SK-N-SH treated with all-trans-retinoic acid at 6 μM for 48 hours (cell line): Measurements from ENCODE around the gene RPS6KA1.

Experiments used
- ATAC-seq: fragments of 200-7000 bp; cut with Tn5 transposase; 3 replicates; pipeline ENCODE4 v1.9.1; 2020; ENCODE audit warnings: mild to moderate bottlenecking, moderate library complexity
- BACH2 ChIP-seq: fragments of 250-450 bp; sonication (Bioruptor Pico); IDR thresholded peaks from 2 replicates; pipeline ENCODE4 v1.9.0; 2021; ENCODE audit warnings: mild to moderate bottlenecking, borderline replicate concordance
- CSDC2 ChIP-seq: fragments of 250-450 bp; sonication (Bioruptor Pico); IDR thresholded peaks from 2 replicates; pipeline ENCODE4 v1.5.0; 2020; ENCODE audit warnings: mild to moderate bottlenecking, moderate library complexity
- CSRNP3 ChIP-seq: fragments of 250-450 bp; sonication (Bioruptor Pico); IDR thresholded peaks from 2 replicates; pipeline ENCODE4 v1.5.1; 2021; ENCODE audit warnings: mild to moderate bottlenecking, moderate library complexity
- ESRRG ChIP-seq: fragments of 250-450 bp; sonication (Bioruptor Pico); IDR thresholded peaks from 2 replicates; pipeline ENCODE4 v1.6.1; 2021; ENCODE audit warnings: mild to moderate bottlenecking
- GLIS3 ChIP-seq: fragments of 250-450 bp; sonication (Bioruptor Pico); IDR thresholded peaks from 2 replicates; pipeline ENCODE4 v1.5.0; 2020; ENCODE audit warnings: mild to moderate bottlenecking, moderate library complexity
- ISL1 ChIP-seq: fragments of 250-450 bp; sonication (Bioruptor Pico); IDR thresholded peaks from 2 replicates; pipeline ENCODE4 v2.1.2; 2022; ENCODE audit warnings: mild to moderate bottlenecking, moderate library complexity
- OSR1 ChIP-seq: fragments of 250-450 bp; sonication (Bioruptor Pico); IDR thresholded peaks from 2 replicates; pipeline ENCODE4 v1.8.0; 2022; ENCODE audit warnings: moderate library complexity, mild to moderate bottlenecking, inconsistent platforms
- PPARA ChIP-seq: fragments of 250-450 bp; sonication (Bioruptor Pico); IDR thresholded peaks from 2 replicates; pipeline ENCODE4 v1.5.0; 2020; ENCODE audit warnings: mild to moderate bottlenecking, borderline replicate concordance
- RARB ChIP-seq: fragments of 250-450 bp; sonication (Bioruptor Pico); IDR thresholded peaks from 2 replicates; pipeline ENCODE4 v1.8.0; 2021; ENCODE audit warnings: mild to moderate bottlenecking, moderate library complexity
- TCF4 ChIP-seq: fragments of 250-450 bp; sonication (Bioruptor Pico); IDR thresholded peaks from 2 replicates; pipeline ENCODE4 v1.8.0; 2021; ENCODE audit warnings: mild to moderate bottlenecking, moderate library complexity, borderline replicate concordance
- TOX ChIP-seq: fragments of 250-450 bp; sonication (Bioruptor Pico); IDR thresholded peaks from 2 replicates; pipeline ENCODE4 v1.8.0; 2021; ENCODE audit warnings: mild to moderate bottlenecking, moderate library complexity, borderline replicate concordance
- ZC3H10 ChIP-seq: fragments of 250-450 bp; sonication (Bioruptor Pico); IDR thresholded peaks from 2 replicates; pipeline ENCODE4 v1.5.1; 2021; ENCODE audit warnings: mild to moderate bottlenecking, moderate library complexity
- ZFP30 ChIP-seq: fragments of 450-650 bp; formaldehyde crosslinking; IDR thresholded peaks from 2 replicates; pipeline ENCODE4 v1.5.0; 2022; ENCODE audit warnings: mild to moderate bottlenecking, moderate library complexity
- ZNF565 ChIP-seq: fragments of 450-650 bp; formaldehyde crosslinking; conservative IDR thresholded peaks from 2 replicates; pipeline ENCODE4 v1.5.0; 2020; ENCODE audit warnings: low read depth, mild to moderate bottlenecking, moderate library complexity
- ZNF8 ChIP-seq: fragments of 450-650 bp; formaldehyde crosslinking; IDR thresholded peaks from 2 replicates; pipeline ENCODE4 v1.5.0; 2020; ENCODE audit warnings: mild to moderate bottlenecking, moderate library complexity
- TF ChIP-seq, protein P1 (sequence below): fragments of 250-450 bp; sonication (Bioruptor Pico); IDR thresholded peaks from 2 replicates; pipeline ENCODE4 v1.5.0; 2020; ENCODE audit warnings: mild to moderate bottlenecking, moderate library complexity
- TF ChIP-seq, protein P2 (sequence below): fragments of 250-450 bp; sonication (Bioruptor Pico); IDR thresholded peaks from 2 replicates; pipeline ENCODE4 v1.8.0; 2020; ENCODE audit warnings: mild to moderate bottlenecking, moderate library complexity, borderline replicate concordance
- TF ChIP-seq, protein P3 (sequence below): fragments of 250-450 bp; sonication (Bioruptor Pico); IDR thresholded peaks from 2 replicates; pipeline ENCODE4 v1.5.1; 2020; ENCODE audit warnings: low read depth, mild to moderate bottlenecking, moderate library complexity

RPS6KA1 gene

GRCh38 chr1:26543462-26543861 lies 13.9 kb downstream of the RPS6KA1 start (continued):
- TF ChIP-seq, protein P1, sequence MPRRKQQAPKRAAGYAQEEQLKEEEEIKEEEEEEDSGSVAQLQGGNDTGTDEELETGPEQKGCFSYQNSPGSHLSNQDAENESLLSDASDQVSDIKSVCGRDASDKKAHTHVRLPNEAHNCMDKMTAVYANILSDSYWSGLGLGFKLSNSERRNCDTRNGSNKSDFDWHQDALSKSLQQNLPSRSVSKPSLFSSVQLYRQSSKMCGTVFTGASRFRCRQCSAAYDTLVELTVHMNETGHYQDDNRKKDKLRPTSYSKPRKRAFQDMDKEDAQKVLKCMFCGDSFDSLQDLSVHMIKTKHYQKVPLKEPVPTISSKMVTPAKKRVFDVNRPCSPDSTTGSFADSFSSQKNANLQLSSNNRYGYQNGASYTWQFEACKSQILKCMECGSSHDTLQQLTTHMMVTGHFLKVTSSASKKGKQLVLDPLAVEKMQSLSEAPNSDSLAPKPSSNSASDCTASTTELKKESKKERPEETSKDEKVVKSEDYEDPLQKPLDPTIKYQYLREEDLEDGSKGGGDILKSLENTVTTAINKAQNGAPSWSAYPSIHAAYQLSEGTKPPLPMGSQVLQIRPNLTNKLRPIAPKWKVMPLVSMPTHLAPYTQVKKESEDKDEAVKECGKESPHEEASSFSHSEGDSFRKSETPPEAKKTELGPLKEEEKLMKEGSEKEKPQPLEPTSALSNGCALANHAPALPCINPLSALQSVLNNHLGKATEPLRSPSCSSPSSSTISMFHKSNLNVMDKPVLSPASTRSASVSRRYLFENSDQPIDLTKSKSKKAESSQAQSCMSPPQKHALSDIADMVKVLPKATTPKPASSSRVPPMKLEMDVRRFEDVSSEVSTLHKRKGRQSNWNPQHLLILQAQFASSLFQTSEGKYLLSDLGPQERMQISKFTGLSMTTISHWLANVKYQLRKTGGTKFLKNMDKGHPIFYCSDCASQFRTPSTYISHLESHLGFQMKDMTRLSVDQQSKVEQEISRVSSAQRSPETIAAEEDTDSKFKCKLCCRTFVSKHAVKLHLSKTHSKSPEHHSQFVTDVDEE, result no peak

DNA sequence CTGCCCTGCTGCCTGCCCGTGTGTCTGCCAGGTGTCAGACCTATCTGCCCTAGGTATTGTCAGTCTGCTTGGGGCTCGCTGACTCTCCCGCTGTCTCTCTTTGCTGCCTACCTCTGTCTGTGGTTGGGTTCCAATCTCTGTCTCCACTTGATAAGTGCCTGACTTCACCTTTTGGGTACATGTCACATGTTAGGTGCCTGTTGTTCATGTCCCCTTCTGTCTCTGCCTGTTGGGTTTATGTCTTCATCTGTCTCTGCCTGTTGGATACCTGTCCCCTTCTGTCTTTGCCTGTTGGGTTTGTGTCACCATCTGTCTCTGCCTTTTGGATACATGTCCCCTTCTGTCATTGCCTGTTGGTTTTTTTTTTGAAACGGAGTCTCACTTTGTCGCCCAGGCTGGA lies 14.6 kb downstream of the RPS6KA1 start:
- no peak for TF ChIP-seq ISL1
- no peak for TF ChIP-seq PPARA (CRISPR knock-in tag)
- TF ChIP-seq BACH2 (CRISPR knock-in tag), result no peak
- TF ChIP-seq, protein P2, sequence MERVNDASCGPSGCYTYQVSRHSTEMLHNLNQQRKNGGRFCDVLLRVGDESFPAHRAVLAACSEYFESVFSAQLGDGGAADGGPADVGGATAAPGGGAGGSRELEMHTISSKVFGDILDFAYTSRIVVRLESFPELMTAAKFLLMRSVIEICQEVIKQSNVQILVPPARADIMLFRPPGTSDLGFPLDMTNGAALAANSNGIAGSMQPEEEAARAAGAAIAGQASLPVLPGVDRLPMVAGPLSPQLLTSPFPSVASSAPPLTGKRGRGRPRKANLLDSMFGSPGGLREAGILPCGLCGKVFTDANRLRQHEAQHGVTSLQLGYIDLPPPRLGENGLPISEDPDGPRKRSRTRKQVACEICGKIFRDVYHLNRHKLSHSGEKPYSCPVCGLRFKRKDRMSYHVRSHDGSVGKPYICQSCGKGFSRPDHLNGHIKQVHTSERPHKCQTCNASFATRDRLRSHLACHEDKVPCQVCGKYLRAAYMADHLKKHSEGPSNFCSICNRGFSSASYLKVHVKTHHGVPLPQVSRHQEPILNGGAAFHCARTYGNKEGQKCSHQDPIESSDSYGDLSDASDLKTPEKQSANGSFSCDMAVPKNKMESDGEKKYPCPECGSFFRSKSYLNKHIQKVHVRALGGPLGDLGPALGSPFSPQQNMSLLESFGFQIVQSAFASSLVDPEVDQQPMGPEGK (CRISPR knock-in tag), result no peak
- TF ChIP-seq, protein P3, sequence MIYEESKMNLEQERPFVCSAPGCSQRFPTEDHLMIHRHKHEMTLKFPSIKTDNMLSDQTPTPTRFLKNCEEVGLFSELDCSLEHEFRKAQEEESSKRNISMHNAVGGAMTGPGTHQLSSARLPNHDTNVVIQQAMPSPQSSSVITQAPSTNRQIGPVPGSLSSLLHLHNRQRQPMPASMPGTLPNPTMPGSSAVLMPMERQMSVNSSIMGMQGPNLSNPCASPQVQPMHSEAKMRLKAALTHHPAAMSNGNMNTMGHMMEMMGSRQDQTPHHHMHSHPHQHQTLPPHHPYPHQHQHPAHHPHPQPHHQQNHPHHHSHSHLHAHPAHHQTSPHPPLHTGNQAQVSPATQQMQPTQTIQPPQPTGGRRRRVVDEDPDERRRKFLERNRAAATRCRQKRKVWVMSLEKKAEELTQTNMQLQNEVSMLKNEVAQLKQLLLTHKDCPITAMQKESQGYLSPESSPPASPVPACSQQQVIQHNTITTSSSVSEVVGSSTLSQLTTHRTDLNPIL (CRISPR knock-in tag), result no peak
- ATAC-seq, result no peak

- no peak for ATAC-seq
- no peak for TF ChIP-seq GLIS3 (CRISPR knock-in tag)
- no peak for TF ChIP-seq CSDC2 (CRISPR knock-in tag)
- no peak for TF ChIP-seq ISL1
- no peak for TF ChIP-seq TCF4
- TF ChIP-seq, protein P1, result no peak
These were observed 16.4 kb downstream of the RPS6KA1 start for GRCh38 chr1:26545969-26546323.

- no peak for ATAC-seq
- TF ChIP-seq ISL1 (no peak), ESRRG (no peak), TOX (CRISPR knock-in tag) (no peak), ZNF8 (no peak), TCF4 (no peak), RARB (no peak), CSRNP3 (CRISPR knock-in tag) (no peak), GLIS3 (CRISPR knock-in tag) (no peak), ZFP30 (CRISPR knock-in tag) (no peak), OSR1 (CRISPR knock-in tag) (no peak), ZNF565 (CRISPR knock-in tag) (no peak), ZC3H10 (no peak)
- TF ChIP-seq, protein P1, result no peak
- TF ChIP-seq, protein P2 (CRISPR knock-in tag), result no peak
- TF ChIP-seq, protein P3 (CRISPR knock-in tag), result no peak
These were observed 16.8 kb downstream of the RPS6KA1 start for GRCh38 chr1:26546375-26546774.
